ENCODE results near the gene PPP2R2B. TPM values are rescaled to one million over a fixed set of nuclear protein-coding genes. Genes with fewer than 3 reads are reported as not detected.

PPP2R2B gene
- total and polyA plus RNA-seq, 2 donors (not counting 3 experiments of a cell fraction or from before 2014, with no cell fraction given), result not detected

DNA sequence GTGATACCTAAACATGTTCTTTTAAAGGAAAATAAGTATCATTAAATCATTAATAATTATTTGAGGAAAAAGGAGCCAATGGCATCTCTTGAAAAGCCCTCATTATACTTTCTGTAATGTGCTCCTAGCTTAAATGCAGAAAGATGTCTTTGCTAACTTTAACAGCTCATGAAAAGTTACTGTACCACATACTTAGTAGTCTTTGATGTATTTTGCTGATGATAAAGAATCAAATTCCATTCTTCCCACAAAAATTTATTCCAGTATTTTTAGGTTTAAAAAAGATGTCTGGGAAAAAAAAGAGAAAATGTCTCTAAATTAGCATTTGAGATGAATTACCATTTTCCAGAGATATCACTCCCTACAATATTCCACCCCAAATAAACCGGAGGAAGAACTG is 112.5 kb downstream of the PPP2R2B start:
- TF ChIP-seq EZH2 (IDR thresholded peaks at IDR 0.05; ENCODE audit: borderline replicate concordance, low read depth, low read length, severe bottlenecking) (no peak), JUN (IDR thresholded peaks at IDR 0.05; ENCODE audit: borderline replicate concordance, insufficient read depth, insufficient read length, low read depth) (no peak), CTCF (IDR thresholded peaks at IDR 0.05; ENCODE audit: extremely low read depth in 1 of 2, insufficient read depth in 1 of 2, low read depth in 1 of 2, low read length in 2 of 2) (no peak), POLR2A (IDR thresholded peaks at IDR 0.05; ENCODE audit: low read depth, low read length) (no peak), GATA2 (IDR thresholded peaks at IDR 0.05; ENCODE audit: insufficient read depth, insufficient read length, low read depth, low read length) (no peak), MAX (IDR thresholded peaks at IDR 0.05; ENCODE audit: insufficient read depth, insufficient read length) (no peak), FOS (IDR thresholded peaks at IDR 0.05; ENCODE audit: borderline replicate concordance, insufficient read depth, low read length) (no peak), POLR2AphosphoS5 (IDR thresholded peaks at IDR 0.05; ENCODE audit: insufficient read depth, low read depth, low read length) (no peak), MYC (IDR thresholded peaks at IDR 0.05; ENCODE audit: low read depth, low read length) (no peak)
- FAIRE-seq (no peak), DNase-seq (ENCODE audit: low read depth, low spot score) (no peak)
- Histone ChIP-seq H3K79me2 (ENCODE audit: control insufficient read depth, insufficient read depth, low read length) (no peaks in the 10 kb centered on the region), H2AFZ (ENCODE audit: low read depth, low read length) (no peak overlapping the region), H3K27me3 (ENCODE audit: control insufficient read depth in 2 of 2, insufficient read depth in 2 of 2, low read length in 2 of 2) (no peaks in the 10 kb centered on the region), H3K9me3 (replicated peaks; ENCODE audit: control insufficient read depth, insufficient read depth, low read length) (no peaks in the 10 kb centered on the region), H3K27ac (ENCODE audit: insufficient read depth, low read depth, low read length) (no peak overlapping the region), H3K4me3 (replicated peaks in 1 of 3; ENCODE audit: insufficient read depth in 1 of 3, low read depth in 1 of 3, low read length in 3 of 3) (no peak overlapping the region), H4K20me1 (replicated peaks; ENCODE audit: control insufficient read depth, extremely low read depth, insufficient read depth, low read length) (no peaks in the 10 kb centered on the region), H3K4me2 (ENCODE audit: insufficient read depth, low read length) (no peak overlapping the region), H3K9ac (replicated peaks; ENCODE audit: extremely low read depth, insufficient read depth, low read length) (no peak overlapping the region), H3K36me3 (ENCODE audit: control insufficient read depth in 2 of 2, extremely low read depth in 1 of 2, insufficient read depth in 2 of 2, low read length in 2 of 2) (no peaks in the 10 kb centered on the region), H3K4me1 (ENCODE audit: control insufficient read depth, extremely low read depth, insufficient read depth, low read length) (no peaks in the 10 kb centered on the region), H3K9me1 (replicated peaks; ENCODE audit: control insufficient read depth, extremely low read depth, insufficient read depth, low read length) (no peaks in the 10 kb centered on the region)
- ChIA-PET CTCF (no interaction called here), POLR2A (no interaction called here)
- dilution Hi-C loops (cut with MboI; ENCODE audit: extremely low pct_ligation_motif_present, low sequenced_read_pairs), result no loop called here
- no TSS peak for BruUV-seq (replicated peaks)
- intact Hi-C loops (cut with micrococcal nuclease), result no loop called here
